Liver (tissue), 3 donors: ENCODE results near the gene ERC2.

Experiments
- HNF4G ChIP-seq: IDR thresholded peaks from 2 replicates; pipeline ENCODE4 v1.6.1; 2016; ENCODE audit warnings: antibody characterized with exemption
- MAX ChIP-seq: IDR thresholded peaks from 2 replicates; pipeline ENCODE4 v1.6.1; 2016; ENCODE audit warnings: antibody characterized with exemption
- TF ChIP-seq, protein P1 (sequence below): fragments of 150-350 bp; IDR thresholded peaks from 2 replicates; pipeline ENCODE4 v1.5.1; 2017; ENCODE audit warnings: improper control_type of control experiment, low read depth, low read length; ENCODE audit not compliant: missing input control
- donor health status: healthy.
- donor health status: healthy.

DNA sequence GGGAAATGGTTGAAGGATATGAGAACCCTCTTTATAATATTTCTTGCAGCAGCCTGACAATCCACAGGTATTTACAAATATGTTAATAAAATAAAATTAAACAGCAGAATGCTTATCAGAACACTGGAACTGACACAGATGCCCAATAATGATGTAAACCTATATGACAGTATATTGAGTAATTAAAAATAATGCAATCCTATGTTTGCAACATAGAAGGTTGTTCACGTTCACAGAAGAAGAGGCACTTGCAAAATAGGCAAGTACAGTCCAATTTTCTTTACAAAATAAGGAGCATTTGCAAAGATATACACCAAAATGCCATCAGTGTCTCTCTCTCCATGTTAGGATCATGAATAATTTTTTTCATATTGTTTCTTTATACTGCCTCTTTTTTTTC, 584.2 kb downstream of the ERC2 start:
- TF ChIP-seq, protein P1, sequence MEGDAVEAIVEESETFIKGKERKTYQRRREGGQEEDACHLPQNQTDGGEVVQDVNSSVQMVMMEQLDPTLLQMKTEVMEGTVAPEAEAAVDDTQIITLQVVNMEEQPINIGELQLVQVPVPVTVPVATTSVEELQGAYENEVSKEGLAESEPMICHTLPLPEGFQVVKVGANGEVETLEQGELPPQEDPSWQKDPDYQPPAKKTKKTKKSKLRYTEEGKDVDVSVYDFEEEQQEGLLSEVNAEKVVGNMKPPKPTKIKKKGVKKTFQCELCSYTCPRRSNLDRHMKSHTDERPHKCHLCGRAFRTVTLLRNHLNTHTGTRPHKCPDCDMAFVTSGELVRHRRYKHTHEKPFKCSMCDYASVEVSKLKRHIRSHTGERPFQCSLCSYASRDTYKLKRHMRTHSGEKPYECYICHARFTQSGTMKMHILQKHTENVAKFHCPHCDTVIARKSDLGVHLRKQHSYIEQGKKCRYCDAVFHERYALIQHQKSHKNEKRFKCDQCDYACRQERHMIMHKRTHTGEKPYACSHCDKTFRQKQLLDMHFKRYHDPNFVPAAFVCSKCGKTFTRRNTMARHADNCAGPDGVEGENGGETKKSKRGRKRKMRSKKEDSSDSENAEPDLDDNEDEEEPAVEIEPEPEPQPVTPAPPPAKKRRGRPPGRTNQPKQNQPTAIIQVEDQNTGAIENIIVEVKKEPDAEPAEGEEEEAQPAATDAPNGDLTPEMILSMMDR, result no peak
- TF ChIP-seq HNF4G (no peak), MAX (no peak)
